Measurements from ENCODE around the gene SYPL1. TPM values are rescaled to one million over a fixed set of nuclear protein-coding genes. Genes with fewer than 3 reads are reported as not detected.

The SYPL1 gene
- total and polyA plus RNA-seq, 9 of the 15 experiments (the other 6 are each of a cell fraction or from before 2014, with no cell fraction given), result 23.8 to 214 (median 70.2) TPM

DNA sequence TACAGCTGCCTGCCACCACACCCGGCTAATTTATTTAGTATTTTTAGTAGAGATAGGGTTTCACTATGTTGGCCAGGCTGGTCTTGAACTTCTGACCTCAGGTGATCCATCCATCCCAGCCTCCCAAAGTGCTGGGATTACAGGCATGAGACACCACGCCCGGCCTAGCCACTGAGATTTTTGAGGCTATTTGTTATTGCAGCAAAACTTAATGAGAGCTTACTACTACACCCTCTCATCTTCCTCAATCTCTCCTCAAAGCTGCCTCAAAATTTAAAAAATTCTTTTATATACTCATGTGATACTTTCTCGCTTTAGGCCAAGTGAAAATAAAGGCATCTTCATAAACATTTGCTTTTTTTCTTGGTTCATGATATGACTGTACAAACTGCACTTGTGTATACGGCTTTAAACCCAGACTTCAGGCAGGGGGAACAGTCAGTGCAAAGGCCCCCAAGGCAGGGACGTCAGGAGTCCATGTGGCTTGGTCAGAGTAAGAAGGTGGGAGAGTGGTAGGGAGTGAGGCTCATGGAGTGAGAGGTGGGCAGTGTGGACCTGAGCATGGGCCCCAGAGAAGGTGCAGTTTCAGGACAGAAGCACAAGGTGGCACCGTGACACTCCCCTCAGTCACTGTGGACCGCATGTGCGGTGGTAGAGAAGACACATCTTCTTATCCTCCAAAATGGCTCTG, 55.5 kb downstream of the SYPL1 start (continued):
- TF ChIP-seq IFI16 (CRISPR knock-in tag; IDR thresholded peaks at IDR 0.05), result no peak
- no peak; the same call in 1 of the 2 replicates for TF ChIP-seq ZNF263 (CRISPR knock-in tag; IDR thresholded peaks at IDR 0.05; ENCODE audit: borderline replicate concordance)
- TF ChIP-seq, protein P1, sequence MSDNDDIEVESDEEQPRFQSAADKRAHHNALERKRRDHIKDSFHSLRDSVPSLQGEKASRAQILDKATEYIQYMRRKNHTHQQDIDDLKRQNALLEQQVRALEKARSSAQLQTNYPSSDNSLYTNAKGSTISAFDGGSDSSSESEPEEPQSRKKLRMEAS (CRISPR knock-in tag; IDR thresholded peaks at IDR 0.05), result peak; percentile 32; the same call in 1 of the 2 replicates
- no peak for TF ChIP-seq PML (IDR thresholded peaks at IDR 0.05; ENCODE audit: low read length)
- no peak for TF ChIP-seq ZNF766 (CRISPR knock-in tag; conservative IDR thresholded peaks at IDR 0.05)
- TF ChIP-seq, protein P2, sequence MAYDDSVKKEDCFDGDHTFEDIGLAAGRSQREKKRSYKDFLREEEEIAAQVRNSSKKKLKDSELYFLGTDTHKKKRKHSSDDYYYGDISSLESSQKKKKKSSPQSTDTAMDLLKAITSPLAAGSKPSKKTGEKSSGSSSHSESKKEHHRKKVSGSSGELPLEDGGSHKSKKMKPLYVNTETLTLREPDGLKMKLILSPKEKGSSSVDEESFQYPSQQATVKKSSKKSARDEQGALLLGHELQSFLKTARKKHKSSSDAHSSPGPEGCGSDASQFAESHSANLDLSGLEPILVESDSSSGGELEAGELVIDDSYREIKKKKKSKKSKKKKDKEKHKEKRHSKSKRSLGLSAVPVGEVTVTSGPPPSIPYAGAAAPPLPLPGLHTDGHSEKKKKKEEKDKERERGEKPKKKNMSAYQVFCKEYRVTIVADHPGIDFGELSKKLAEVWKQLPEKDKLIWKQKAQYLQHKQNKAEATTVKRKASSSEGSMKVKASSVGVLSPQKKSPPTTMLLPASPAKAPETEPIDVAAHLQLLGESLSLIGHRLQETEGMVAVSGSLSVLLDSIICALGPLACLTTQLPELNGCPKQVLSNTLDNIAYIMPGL (CRISPR knock-in tag; IDR thresholded peaks at IDR 0.05), result no peak
- no peak for TF ChIP-seq ETS1 (conservative IDR thresholded peaks at IDR 0.05; ENCODE audit: control insufficient read depth, low read depth, low read length)
- TF ChIP-seq, protein P3, sequence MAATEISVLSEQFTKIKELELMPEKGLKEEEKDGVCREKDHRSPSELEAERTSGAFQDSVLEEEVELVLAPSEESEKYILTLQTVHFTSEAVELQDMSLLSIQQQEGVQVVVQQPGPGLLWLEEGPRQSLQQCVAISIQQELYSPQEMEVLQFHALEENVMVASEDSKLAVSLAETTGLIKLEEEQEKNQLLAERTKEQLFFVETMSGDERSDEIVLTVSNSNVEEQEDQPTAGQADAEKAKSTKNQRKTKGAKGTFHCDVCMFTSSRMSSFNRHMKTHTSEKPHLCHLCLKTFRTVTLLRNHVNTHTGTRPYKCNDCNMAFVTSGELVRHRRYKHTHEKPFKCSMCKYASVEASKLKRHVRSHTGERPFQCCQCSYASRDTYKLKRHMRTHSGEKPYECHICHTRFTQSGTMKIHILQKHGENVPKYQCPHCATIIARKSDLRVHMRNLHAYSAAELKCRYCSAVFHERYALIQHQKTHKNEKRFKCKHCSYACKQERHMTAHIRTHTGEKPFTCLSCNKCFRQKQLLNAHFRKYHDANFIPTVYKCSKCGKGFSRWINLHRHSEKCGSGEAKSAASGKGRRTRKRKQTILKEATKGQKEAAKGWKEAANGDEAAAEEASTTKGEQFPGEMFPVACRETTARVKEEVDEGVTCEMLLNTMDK (IDR thresholded peaks at IDR 0.05; ENCODE audit: borderline replicate concordance, insufficient read depth, low read depth, low read length, poor library complexity, severe bottlenecking), result no peak
- no peak for TF ChIP-seq EGR1 (conservative IDR thresholded peaks at IDR 0.05)
- TF ChIP-seq MAFK (IDR thresholded peaks at IDR 0.05; ENCODE audit: low read length), result peak; percentile 22; the same call in 1 of the 2 replicates
- TF ChIP-seq, protein P4, sequence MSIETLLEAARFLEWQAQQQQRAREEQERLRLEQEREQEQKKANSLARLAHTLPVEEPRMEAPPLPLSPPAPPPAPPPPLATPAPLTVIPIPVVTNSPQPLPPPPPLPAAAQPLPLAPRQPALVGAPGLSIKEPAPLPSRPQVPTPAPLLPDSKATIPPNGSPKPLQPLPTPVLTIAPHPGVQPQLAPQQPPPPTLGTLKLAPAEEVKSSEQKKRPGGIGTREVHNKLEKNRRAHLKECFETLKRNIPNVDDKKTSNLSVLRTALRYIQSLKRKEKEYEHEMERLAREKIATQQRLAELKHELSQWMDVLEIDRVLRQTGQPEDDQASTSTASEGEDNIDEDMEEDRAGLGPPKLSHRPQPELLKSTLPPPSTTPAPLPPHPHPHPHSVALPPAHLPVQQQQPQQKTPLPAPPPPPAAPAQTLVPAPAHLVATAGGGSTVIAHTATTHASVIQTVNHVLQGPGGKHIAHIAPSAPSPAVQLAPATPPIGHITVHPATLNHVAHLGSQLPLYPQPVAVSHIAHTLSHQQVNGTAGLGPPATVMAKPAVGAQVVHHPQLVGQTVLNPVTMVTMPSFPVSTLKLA (conservative IDR thresholded peaks at IDR 0.05), result peak in 1 of 2 experiments; percentile 28; a peak in 1 of 4 replicates
- TF ChIP-seq ZFP36 (IDR thresholded peaks at IDR 0.05; ENCODE audit: low read depth, low read length, partially characterized antibody), result peak; percentile 41
- TF ChIP-seq TCF7L2 (IDR thresholded peaks at IDR 0.05; ENCODE audit: low read depth, low read length), result no peak
- no peak for TF ChIP-seq RAD51 (IDR thresholded peaks at IDR 0.05; ENCODE audit: borderline replicate concordance, low read depth)
- TF ChIP-seq, protein P5, sequence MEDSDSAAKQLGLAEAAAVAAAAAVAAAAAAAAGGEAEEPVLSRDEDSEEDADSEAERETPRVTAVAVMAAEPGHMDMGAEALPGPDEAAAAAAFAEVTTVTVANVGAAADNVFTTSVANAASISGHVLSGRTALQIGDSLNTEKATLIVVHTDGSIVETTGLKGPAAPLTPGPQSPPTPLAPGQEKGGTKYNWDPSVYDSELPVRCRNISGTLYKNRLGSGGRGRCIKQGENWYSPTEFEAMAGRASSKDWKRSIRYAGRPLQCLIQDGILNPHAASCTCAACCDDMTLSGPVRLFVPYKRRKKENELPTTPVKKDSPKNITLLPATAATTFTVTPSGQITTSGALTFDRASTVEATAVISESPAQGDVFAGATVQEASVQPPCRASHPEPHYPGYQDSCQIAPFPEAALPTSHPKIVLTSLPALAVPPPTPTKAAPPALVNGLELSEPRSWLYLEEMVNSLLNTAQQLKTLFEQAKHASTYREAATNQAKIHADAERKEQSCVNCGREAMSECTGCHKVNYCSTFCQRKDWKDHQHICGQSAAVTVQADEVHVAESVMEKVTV (CRISPR knock-in tag; IDR thresholded peaks at IDR 0.05), result peak; percentile 98
- TF ChIP-seq ZNF644 (tag; IDR thresholded peaks at IDR 0.05; ENCODE audit: low read depth), result no peak
- TF ChIP-seq ZNF561 (CRISPR knock-in tag; conservative IDR thresholded peaks at IDR 0.05), result no peak
- no peak for TF ChIP-seq ZNF785 (CRISPR knock-in tag; IDR thresholded peaks at IDR 0.05)
- TF ChIP-seq CBX5 (IDR thresholded peaks at IDR 0.05; ENCODE audit: borderline replicate concordance, low read depth), result no peak

Data from K562 (cell line).